B cell (primary cell): ENCODE results near the gene LRP11.

ENCODE experiments used
- EZH2 ChIP-seq: IDR thresholded peaks from 2 replicates; pipeline ENCODE4 v1.6.1; 2012; ENCODE audit warnings: borderline replicate concordance, low read depth, mild to moderate bottlenecking, moderate library complexity, low read length; ENCODE audit not compliant: insufficient read depth, poor library complexity, severe bottlenecking
- TF ChIP-seq, protein P1 (sequence below): fragments of 200-600 bp; IDR thresholded peaks from one replicate; pipeline ENCODE4 v1.8.0; 2022; ENCODE audit warnings: antibody characterized with exemption, mild to moderate bottlenecking

- TF ChIP-seq, protein P1, sequence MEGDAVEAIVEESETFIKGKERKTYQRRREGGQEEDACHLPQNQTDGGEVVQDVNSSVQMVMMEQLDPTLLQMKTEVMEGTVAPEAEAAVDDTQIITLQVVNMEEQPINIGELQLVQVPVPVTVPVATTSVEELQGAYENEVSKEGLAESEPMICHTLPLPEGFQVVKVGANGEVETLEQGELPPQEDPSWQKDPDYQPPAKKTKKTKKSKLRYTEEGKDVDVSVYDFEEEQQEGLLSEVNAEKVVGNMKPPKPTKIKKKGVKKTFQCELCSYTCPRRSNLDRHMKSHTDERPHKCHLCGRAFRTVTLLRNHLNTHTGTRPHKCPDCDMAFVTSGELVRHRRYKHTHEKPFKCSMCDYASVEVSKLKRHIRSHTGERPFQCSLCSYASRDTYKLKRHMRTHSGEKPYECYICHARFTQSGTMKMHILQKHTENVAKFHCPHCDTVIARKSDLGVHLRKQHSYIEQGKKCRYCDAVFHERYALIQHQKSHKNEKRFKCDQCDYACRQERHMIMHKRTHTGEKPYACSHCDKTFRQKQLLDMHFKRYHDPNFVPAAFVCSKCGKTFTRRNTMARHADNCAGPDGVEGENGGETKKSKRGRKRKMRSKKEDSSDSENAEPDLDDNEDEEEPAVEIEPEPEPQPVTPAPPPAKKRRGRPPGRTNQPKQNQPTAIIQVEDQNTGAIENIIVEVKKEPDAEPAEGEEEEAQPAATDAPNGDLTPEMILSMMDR, result no peak
- no peak for TF ChIP-seq EZH2
Measured at GRCh38 chr6:149905371-149905910, 41.3 kb upstream of the LRP11 start.
